Dermis microvascular lymphatic vessel endothelial cell (primary cell): ENCODE results near the gene HOXA3. TPM values are rescaled to one million over a fixed set of nuclear protein-coding genes. Genes with fewer than 3 reads are reported as not detected.
A peak's percentile ranks its signal among the peaks of the same experiment; 100 is the strongest.

Source experiments
- DNase-seq, 2 donors: peaks; one replicate each; pipeline versions ENCODE4 v3.0.0 to v3.0.0-alpha.2; 2010; ENCODE audit warnings: low read depth in 2 of 2
- total RNA-seq: library from RNA; depleted of rRNA; stranded (reverse); fragments of >200 nt; gene quantifications from 2 replicates; pipeline ENCODE4 v1.2.1, GENCODE V29; 2014

HOXA3 gene
- total RNA-seq, 1 donor from 2014 or later: 3.0 TPM

- peak; percentile 30 to 71 for DNase-seq
These were observed 27.4 kb upstream of the HOXA3 start for GRCh38 chr7:27179503-27180430.

DNA sequence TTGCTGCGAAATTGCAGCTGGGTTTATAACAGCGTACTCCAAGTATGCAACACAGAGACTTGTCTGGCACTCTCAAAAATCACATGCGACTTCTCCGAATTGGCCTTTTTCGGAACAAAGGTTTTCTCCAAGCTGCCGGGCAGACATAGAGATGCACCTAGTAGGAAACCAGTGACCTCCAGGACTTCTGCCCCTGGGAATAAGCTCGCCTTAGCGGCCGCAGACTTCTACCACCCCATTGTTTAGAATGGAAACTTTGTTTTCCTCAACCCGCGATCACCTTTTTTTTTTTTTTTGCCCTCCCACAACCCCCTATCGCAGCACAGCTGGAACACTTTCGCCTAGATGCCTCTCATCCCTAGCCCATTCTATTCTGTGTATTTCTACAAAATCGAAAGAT lies 26.6 kb upstream of the HOXA3 start:
- no peak for DNase-seq

- no peak for DNase-seq
These were observed 26.0 kb upstream of the HOXA3 start for GRCh38 chr7:27178366-27178765.

GRCh38 chr7:27177795-27178320 lies 25.5 kb upstream of the HOXA3 start:
- no peak for DNase-seq

DNA sequence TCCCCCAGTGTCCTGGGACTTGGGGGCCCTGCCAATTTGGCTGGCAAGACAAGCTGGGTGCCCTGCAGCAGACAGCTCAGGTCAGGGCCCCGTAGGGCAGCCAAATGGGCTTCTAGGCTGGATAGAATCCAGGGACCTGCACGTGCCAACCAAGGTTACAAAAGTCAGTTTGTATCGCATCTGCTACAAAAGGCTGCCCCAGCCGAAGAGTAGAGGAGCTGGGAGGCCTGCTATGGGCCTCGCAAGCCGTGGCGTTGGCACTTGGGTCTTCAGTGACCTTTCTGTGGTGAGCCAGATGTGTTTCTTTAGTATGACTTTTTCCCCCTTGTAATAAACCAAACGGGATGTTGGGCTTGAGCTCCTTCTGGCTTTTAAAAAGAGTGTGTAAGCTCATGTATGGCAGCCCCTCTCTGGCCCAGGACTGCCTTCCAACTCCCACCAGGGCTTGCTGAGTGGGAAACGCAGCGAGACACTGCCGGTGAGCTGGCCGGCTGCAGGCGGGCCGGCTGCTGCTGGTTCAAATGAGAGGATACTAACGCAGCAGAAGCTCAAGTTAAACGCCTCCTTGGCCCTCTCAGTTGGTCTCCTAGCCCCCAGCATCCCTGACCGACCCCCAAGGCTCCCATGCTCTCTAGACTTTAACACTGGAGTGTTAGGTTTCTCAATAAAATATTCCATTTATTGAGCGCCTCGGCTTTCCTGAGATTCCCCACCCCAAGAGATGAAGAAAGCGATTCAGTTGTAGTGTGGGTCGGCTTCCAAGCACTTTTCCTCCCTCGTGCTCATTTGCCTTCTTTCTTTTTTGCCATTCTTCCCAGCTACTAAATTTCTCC lies 24.8 kb upstream of the HOXA3 start:
- DNase-seq: no peak

DNA sequence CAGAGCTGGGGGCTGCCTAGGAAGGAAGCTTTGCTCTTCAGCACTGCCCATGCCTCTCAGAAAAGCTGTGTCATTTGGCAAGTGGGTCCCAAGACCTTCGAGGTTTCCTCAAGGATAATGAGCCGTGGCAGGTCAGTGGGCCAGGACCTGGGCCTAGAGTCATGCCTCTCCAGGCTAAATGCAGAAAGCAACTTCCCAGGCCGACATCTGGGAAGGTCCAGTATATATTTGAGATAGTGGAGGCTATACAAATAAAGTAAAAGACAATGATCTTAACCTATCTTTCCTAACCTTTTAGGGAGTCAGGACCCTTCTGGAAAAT lies 24.1 kb upstream of the HOXA3 start:
- DNase-seq: no peak

GRCh38 chr7:27175626-27176523 lies 23.5 kb upstream of the HOXA3 start:
- DNase-seq: no peak

DNA sequence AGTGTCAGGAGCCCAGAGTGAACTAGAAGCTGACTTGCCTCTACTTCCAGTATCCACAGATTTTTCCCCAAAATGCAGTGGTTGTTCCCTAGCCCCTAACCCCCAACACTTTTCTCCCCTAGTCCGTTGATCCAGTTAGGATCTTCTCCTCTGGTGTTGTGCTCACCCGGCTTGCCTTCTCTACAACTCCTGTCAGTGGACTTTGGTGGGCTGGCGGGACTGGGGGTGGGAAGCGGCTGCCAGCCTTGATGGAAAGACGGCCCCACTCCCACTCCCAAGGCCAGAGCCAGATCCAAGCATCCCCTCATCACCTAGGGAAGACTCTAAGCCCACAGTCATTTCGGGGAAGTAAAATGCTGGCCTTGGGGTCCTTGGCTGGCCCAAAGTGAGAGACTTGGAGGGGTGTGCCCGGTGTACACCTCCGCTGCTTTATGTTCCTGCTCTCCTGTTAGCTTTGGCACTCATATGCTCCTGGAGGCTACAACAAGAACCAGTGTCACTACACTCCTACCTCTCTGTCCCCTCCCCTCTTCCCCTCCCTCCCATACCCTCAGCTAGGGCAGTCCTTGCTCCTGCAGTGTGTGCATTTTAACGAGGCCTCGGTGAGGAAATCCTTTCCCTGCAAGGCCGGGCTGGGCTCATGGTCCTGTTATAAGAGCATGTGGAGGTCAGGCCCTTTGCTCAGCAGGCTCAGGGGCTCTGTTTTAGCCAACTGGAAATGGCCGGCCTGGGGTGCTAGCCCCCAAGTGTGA lies 22.7 kb upstream of the HOXA3 start:
- DNase-seq: no peak

DNA sequence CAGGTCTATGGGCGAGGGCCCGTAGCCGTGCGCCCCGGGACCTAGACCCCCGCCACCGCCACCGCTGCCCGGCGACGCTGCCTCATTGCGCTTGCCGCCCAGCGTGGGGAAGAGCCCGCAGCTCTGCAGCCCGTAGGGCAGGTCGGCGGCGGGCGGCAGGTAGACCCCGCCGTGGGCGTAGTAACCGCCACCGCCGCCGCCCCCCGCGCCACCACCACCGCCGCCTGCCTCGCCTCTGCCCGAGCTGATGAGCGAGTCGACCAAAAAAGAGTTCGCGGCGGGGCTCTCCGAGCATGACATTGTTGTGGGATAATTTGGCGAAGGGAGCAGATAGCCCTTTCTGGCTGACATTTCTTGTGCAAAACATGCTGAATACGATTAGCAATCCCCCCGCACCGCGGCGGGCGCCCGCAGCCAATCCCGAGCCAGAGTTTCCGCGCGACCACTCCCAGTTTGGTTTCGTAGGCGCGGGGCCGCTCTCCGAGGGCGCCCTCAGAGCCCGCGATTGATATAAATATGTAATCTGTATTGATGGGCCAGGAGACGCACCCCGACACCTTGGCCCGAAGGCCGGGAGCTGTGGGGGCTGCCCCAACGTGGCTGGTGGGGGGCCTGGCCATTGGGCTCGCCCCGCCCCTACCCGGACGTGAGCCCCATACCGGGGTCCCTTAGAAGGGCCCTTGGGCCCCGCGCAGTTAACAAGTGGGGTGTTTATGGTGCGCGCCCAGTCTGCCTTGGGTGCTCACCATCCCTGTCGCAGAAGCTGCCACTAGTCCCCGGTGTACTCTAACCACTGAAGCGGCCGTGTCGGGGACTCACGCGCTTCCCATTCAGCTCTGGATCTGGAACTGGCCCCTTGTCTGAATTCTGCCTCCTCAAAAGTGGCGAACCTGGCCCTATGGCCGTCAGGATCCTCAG lies 21.8 kb upstream of the HOXA3 start, which contains the start of gene HOXA10:
HOXA10 (minus strand) TSS at position 365 of the 918 bp plus-strand sequence; CDS start at position 351, 14 bp downstream.
- peak in 1 of 2 donors; percentile 54 for DNase-seq

- no peak for DNase-seq
These were observed 21.1 kb upstream of the HOXA3 start for GRCh38 chr7:27173511-27173955.

DNA sequence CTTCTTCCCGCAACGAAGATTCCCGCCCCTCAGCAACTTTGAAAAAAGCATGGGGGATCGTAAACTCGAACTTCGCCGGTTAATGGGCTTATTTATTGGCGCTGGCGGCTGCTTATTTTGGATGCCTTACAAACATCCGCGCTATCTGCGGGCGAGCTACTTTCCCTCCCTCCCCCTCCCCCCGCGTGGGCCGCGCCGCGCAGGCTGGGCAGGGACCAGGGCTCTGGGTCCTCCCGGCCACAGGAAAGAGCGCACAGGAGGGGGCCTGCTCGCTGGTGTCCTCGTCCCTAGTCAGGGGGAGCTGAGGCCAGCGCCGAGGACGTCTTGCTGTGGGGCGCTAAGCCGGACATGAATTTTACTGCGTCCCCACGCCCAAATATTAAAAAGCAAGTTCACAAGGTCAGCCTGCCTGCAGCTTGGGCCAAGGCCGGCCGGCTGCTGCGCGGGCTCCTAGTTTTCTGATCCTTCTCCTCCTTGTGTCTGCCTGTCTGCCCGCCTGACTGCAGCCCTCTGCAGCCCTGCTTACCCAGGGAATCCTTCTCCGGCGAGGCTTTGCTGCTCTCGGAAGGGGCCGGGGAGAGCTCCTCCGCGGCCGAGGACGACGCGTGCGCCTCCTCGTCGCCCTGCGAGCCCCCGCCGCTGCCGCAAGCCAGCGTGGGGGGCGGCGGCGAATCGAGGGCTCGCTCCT lies 20.6 kb upstream of the HOXA3 start:
- peak in 1 of 2 donors; percentile 50 for DNase-seq

DNA sequence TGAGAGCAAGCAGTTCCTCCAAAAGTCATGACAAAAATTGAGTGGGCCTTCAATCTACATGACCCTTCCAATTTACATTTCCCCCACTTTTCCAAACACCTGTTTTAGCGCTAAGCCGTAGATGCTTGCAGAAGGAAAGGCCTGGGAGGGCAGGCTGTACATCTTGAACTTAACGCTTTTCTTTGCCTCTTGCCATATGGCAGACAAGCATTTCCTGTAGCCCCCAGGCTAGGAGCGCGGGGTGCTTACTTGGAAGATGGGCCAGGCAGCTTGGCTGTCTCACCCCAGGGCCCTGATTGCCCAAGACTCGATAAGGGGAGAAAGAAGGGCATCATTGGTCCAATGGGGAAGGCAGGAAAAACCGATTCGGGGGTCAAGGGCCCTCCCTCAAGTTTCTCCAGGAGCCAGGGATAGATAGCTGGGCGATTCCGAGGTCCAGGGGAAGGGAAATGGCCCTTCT lies 20.0 kb upstream of the HOXA3 start:
- no peak for DNase-seq

GRCh38 chr7:27171637-27172314 lies 19.4 kb upstream of the HOXA3 start:
- DNase-seq: peak in 1 of 2 donors; percentile 20

DNA sequence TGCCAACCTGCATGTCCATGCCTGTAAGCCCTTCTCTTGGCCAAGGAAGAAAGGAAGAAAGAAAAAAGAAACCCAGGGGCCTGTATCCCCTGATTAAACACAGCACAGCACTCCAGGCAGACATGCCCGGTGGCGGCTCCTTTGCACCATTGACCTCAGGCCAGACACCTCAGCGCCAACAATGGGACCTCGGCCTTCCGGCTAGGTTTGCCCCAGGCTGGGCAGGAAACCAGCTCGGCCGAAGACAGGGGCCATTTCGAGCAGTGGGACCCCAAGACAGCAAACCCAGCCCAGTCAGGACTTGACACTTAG lies 18.9 kb upstream of the HOXA3 start:
- peak in 1 of 2 donors; percentile 28 for DNase-seq

DNA sequence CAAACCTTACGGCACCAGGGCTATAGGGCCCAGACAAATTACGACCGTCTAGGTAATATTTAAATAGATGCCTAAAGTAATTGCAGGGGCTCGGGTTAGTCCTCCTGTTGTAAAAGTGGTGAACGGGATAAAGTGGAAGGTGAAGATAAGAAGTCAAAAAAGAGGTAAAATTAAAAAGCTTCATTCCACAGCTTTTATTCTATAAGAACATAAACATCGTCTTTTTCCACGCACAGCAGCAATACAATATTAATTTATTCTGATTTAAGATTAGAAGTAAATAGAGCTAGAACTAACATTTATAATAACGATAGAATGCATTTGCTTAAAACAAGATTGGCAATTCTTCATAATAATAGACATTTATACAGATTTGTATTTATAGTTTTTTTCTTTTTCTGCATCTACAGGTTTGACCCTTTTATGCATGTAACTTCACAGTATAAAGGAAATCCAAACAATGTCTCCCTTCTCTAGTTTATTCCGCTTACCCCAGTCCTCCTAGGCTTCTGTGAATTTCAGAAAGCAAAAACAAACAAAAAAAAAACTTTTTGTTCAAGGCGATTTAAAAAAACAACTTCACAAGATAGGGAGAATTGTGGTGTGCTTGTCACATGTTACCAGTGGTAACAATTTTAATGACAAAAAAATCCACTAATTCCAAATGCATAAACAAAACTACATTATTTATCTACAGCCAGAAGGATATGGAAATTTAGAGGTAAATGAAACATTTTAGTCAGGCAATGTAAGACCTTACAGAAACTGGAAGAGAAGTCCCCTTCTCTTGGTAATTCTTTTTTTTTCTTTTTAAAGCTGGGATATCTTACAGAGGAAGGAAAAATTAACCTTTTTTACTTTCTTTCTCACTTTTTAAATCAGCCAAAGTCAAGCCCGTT lies 18.3 kb upstream of the HOXA3 start:
- no peak for DNase-seq

DNA sequence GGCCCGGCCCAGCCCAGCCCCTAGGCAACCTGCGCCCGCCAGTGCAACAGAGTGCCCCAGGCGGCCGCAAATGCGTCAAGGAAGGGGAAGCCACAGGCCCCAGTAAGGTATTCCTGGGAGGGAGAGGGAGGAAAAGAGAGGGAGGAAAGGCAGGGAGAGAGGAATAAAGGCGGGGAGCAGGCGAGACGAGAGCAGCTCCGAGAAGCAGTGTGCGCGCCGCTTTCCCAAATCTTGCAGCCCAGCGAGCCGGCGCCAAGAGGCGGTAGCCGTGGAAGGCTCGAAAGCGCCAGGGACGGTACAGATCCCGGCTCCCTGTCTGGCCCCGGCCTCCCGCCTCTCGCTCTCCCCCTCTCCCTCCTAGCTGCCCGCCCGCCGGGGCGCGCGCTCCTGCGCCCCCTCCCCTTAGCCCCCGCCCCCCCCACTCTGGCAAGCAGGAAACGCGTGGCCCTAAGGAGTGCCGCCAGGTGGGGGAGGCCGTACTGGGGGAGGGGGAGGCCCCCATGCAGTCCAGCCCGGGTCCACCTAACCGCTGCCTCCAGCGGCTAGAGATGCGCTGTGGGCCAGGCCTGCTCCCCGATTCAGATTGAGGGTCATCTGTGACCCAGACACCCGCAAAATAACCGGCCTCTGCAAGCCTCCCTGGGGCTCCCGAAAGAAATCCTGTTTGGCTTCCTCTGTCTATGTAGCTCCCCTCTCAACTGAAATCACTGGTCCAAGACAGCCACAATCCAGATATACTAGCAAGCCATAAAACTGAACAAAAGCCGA lies 17.5 kb upstream of the HOXA3 start:
- DNase-seq: peak in 1 of 2 donors; percentile 15
